Measurements from ENCODE around the gene SVIP.

SVIP gene

DNA sequence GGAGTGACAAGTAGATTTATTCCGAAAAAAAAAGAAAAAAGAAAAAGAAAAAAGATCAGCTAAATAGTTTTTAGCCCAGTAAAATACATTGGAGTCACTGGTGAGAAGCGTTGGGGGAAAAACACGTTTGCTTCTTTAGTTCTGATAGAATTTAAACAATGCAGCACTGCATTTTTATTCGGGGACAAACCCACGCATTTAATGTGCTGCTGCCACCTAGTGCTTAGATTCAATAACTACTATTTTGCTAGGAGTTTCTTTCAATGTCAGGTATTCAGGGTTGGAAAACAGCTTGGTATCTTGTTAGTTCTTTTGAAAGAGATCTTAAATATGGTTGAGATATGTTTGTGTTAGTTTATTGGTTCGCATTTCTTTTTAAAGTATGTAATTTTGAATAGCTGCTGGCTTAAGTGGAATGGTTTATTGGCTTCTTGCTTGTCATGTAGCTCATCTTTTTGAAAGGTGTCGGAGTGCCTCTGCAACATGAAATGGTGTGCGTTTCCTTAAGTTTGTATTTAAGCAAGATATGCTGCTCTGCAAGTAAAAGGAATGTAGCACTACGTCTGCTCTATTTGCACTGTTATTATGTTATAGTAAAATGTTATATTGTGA lies 41.9 kb downstream of the SVIP start:
- DNase-seq: peak; percentile 12

GRCh38 chr11:22787055-22787454 lies 42.5 kb downstream of the SVIP start:
- no peak for DNase-seq

DNA sequence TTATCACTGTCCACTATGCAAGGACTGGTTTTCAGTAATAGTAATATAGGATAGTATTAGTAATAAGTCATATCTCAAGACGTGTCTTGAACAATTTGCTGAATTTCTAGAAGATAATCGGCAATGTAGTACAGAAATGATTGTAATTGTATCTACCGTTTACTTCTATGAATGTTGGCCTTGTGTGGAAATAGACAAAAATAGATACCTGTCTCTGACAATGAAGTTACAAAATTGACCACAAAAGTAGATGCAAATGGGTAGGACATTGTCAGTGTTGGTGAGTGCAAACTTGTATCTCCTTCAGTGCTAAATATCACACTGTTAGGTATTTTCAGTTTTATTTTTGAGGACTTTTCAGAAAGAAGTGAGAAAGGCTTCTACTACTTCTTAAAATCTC lies 43.1 kb downstream of the SVIP start:
- DNase-seq: no peak

- no peak for DNase-seq
These were observed 44.4 kb downstream of the SVIP start for GRCh38 chr11:22785251-22785650.

DNA sequence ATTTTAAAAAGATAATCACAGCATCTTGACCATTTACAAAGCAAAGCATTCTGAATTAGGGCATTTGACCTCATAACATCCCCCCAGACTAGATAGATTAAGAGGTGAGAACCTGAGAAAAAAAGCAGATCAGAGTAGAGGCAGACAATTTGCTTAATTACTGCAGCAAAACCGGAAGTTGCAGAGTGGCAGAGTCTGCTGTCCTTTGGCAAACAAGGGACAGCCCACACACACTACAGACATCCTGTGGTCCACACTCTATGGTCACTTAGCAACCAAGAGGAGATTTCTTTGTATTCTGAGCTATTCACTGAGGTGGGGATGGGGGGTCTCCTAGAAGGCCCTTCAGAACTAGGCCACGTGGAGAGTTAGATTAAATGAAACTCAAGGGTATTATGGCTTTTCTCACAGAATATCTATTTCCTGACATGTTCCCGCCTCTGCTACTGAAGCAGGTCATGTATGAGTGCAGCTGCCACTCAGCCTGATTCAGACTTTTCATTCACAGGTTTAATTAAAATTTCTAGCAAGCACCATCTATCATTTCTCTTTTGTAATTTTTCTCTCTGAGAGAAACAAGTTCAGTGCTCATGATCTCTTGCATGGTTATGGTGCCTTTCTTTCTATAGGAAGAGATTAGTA lies 48.5 kb downstream of the SVIP start:
- no peak for DNase-seq

DNA sequence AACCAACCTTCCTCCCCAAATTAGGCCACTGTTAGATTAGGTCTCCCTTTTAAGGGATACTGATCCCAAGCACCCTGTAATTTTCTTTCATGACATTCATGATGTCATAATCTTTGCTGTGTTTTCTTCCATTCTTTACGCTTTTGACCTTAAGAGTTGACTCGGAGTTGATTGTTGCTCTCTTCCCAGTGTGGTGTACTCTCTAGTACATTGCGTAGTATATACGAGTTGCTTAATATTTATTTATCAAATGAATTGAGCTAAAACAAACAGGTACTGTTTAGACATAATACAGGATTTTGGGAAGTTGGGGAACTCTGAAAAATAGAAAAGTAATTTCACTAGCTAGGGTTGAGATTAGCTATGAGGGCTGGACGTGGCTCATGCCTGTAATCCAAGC lies 49.8 kb downstream of the SVIP start:
- no peak for DNase-seq

DNA sequence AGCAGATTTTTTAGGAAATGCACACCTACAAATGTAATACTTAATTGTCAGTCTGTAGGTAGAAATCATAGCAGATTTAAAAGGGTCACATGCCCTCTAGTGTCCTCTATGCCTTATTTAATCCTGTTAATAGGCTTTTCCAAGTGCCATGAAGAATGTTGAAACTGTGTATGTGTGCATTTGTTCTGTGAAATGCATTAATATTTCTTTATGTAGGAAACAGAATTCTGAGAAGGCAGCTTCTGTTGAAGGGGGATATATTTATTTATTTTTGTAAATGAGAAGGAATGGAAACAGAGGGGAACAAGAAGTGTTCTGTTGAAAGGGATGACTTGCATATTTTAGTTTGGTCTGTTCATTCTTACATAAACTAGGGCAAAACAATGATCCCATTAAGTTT lies 51.0 kb downstream of the SVIP start:
- DNase-seq: no peak

DNA sequence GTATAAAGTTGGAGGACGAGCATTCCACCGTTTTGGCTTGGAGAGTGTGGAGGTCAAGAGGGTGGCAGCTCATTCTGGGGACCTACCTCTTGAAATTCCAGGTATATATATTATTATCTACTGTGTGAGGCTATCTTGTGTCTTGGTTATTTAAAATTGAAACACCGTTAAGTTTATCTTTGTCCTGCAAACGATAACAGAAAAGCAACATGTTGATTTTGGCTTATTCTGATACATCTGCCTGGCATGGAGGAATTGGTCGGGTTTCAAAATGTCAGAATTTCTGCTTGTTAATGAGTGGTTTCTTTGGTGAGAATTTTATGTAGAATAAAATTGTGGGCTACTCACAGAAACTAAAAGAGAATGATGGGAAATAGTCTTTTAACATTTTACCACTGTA lies 54.4 kb downstream of the SVIP start:
- DNase-seq: no peak

DNA sequence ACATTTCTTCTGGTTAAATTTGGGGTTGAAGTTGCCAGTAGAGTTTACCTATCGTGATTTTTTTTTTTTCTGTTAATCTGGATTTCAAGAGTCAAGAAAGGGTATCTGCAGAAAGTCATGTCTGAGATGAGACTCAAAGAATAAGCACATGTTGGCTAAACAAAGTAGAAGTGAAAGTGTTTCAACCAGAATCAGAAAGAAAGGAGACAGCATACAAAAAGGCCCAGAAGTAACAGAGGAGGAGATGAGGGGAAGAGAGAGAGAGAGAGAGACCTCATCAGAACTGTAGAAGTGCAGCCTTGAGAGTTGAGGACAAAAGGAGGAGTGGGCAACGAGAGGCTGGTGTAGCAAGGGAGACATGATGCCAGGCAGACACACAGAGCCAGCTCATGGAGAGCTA lies 54.9 kb downstream of the SVIP start:
- DNase-seq: no peak

DNA sequence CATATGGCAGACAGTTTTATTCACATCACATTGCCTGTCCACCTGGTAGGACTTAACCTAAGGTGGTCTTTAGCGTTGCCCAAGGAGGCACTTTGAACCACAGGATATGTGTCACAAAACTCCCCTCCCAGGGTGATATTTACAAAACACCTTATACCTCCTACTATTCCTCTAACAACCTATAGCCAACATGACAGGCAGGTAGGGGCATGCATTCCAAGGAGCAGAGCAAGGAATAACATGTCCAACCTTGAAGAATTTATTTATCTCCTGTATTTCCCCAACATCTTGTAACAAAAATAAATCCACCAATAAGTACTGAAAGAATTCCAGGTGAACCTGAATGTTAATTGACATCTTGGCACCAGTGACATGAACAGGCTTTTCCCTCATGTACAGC lies 60.5 kb downstream of the SVIP start:
- DNase-seq: no peak
